Thoracic aorta (tissue), 2 donors: ENCODE measurements around the gene HFE. TPM values are rescaled to one million over a fixed set of nuclear protein-coding genes. Genes with fewer than 3 reads are reported as not detected.

ENCODE experiments used
- ATAC-seq: fragments of 150-250 bp; one replicate; pipeline ENCODE4 v1.8.0; 2017; ENCODE audit warnings: low read depth; ENCODE audit not compliant: insufficient number of reproducible peaks, low FRiP score
- DNase-seq: peaks from one replicate; pipeline ENCODE4 v3.0.0-alpha.2; 2020; ENCODE audit warnings: low spot score
- H3K27ac ChIP-seq, 2 donors: fragments of 200-600 bp; sonication (generic); 1 replicate in 1 of 2; 2 replicates in 1 of 2; pipeline ENCODE4 v1.5.1; 2016; ENCODE audit warnings: mild to moderate bottlenecking in 2 of 2, moderate library complexity in 2 of 2
- H3K27me3 ChIP-seq: fragments of 200-600 bp; sonication (generic); replicated peaks from 2 replicates; pipeline ENCODE4 v1.6.0; 2016; ENCODE audit warnings: mild to moderate bottlenecking; ENCODE audit not compliant: insufficient read depth
- H3K36me3 ChIP-seq: fragments of 200-600 bp; sonication (generic); one replicate; pipeline ENCODE4 v1.5.1; 2016
- H3K4me1 ChIP-seq, 2 donors: fragments of 200-600 bp; sonication (generic); 1 replicate in 1 of 2; 2 replicates in 1 of 2; pipeline versions ENCODE4 v1.5.1 to v1.6.0; 2016; ENCODE audit warnings: low read depth in 2 of 2, mild to moderate bottlenecking in 1 of 2; ENCODE audit not compliant: control insufficient read depth in 1 of 2
- H3K4me3 ChIP-seq: fragments of 200-600 bp; sonication (generic); 2 replicates; pipeline ENCODE4 v1.5.1; 2016; ENCODE audit warnings: mild to moderate bottlenecking
- H3K9me3 ChIP-seq: fragments of 200-600 bp; sonication (generic); 2 replicates; pipeline ENCODE4 v1.5.1; 2016
- CTCF ChIP-seq: fragments of 200-600 bp; sonication (generic); IDR thresholded peaks from one replicate; pipeline ENCODE4 v1.5.1; 2019; ENCODE audit warnings: antibody characterized with exemption
- total RNA-seq, 2 donors: library from RNA; depleted of rRNA; stranded (reverse); fragments of >200 nt; gene quantifications; one replicate each; pipeline versions ENCODE4 v1.1.0 to v1.2.3, GENCODE V29; 2016

The HFE gene
- total RNA-seq, 2 donors from 2014 or later, result 8.7 to 10.1 TPM

GRCh38 chr6:26086211-26086610 is 1.0 kb upstream of the HFE start:
- H3K4me1 ChIP-seq, result peaks cover 9 to 10% of the 10 kb centered on the region in 2 donors
- DNase-seq (no peak), ATAC-seq (no peak)
- H3K36me3 ChIP-seq, result no peaks in the 10 kb centered on the region
- no peak for TF ChIP-seq CTCF
- no peak overlapping the region for H3K4me3 ChIP-seq
- H3K27me3 ChIP-seq, result no peaks in the 10 kb centered on the region
- H3K27ac ChIP-seq, result no peak overlapping the region
- no peaks in the 10 kb centered on the region for H3K9me3 ChIP-seq

DNA sequence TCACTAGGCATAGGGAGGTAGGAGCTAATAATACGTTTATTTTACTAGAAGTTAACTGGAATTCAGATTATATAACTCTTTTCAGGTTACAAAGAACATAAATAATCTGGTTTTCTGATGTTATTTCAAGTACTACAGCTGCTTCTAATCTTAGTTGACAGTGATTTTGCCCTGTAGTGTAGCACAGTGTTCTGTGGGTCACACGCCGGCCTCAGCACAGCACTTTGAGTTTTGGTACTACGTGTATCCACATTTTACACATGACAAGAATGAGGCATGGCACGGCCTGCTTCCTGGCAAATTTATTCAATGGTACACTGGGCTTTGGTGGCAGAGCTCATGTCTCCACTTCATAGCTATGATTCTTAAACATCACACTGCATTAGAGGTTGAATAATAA is 1.1 kb downstream of the HFE start:
- ATAC-seq, result no peak
- TF ChIP-seq CTCF, result no peak
- Histone ChIP-seq H3K9me3 (no peaks in the 10 kb centered on the region), H3K4me1 (peaks cover 9 to 10% of the 10 kb centered on the region in 2 donors), H3K27me3 (no peaks in the 10 kb centered on the region), H3K27ac (peak overlapping the region; percentile 84 to 88), H3K4me3 (peak overlapping the region; percentile 98), H3K36me3 (peaks cover 3% of the 10 kb centered on the region)
- DNase-seq, result no peak

DNA sequence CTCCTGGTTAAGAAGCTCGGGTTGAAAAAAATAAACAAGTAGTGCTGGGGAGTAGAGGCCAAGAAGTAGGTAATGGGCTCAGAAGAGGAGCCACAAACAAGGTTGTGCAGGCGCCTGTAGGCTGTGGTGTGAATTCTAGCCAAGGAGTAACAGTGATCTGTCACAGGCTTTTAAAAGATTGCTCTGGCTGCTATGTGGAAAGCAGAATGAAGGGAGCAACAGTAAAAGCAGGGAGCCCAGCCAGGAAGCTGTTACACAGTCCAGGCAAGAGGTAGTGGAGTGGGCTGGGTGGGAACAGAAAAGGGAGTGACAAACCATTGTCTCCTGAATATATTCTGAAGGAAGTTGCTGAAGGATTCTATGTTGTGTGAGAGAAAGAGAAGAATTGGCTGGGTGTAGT is 2.0 kb downstream of the HFE start:
- no peak overlapping the region for H3K4me3 ChIP-seq
- no peak for ATAC-seq
- H3K36me3 ChIP-seq, result peaks cover 3% of the 10 kb centered on the region

DNA sequence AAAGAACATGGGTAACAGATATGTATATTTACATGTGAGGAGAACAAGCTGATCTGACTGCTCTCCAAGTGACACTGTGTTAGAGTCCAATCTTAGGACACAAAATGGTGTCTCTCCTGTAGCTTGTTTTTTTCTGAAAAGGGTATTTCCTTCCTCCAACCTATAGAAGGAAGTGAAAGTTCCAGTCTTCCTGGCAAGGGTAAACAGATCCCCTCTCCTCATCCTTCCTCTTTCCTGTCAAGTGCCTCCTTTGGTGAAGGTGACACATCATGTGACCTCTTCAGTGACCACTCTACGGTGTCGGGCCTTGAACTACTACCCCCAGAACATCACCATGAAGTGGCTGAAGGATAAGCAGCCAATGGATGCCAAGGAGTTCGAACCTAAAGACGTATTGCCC is 5.2 kb downstream of the HFE start:
- Histone ChIP-seq H3K36me3 (peaks cover 3% of the 10 kb centered on the region), H3K4me3 (no peak overlapping the region), H3K9me3 (no peaks in the 10 kb centered on the region), H3K27me3 (no peaks in the 10 kb centered on the region), H3K27ac (no peak overlapping the region), H3K4me1 (peaks cover 9 to 10% of the 10 kb centered on the region in 2 donors)
- no peak for ATAC-seq
- no peak for DNase-seq
- TF ChIP-seq CTCF, result no peak

More for the DNA sequence above, 2.0 kb downstream of the HFE start:
- Histone ChIP-seq H3K27ac (no peak overlapping the region), H3K9me3 (no peaks in the 10 kb centered on the region), H3K27me3 (no peaks in the 10 kb centered on the region), H3K4me1 (peaks cover 9 to 10% of the 10 kb centered on the region in 2 donors)
- no peak for TF ChIP-seq CTCF
- DNase-seq, result no peak

- Histone ChIP-seq H3K36me3 (peaks cover 3% of the 10 kb centered on the region), H3K27ac (no peak overlapping the region), H3K4me1 (no peaks in the 10 kb centered on the region), H3K27me3 (no peaks in the 10 kb centered on the region), H3K9me3 (no peaks in the 10 kb centered on the region), H3K4me3 (no peak overlapping the region)
- TF ChIP-seq CTCF, result no peak
- ATAC-seq (no peak), DNase-seq (no peak)
Observed at GRCh38 chr6:26094036-26094435, 6.8 kb downstream of the HFE start.
